Neuron (in vitro differentiated cells): Measurements from ENCODE around the gene SIM2.

Experiments used
- H2AFZ ChIP-seq: one replicate; pipeline ENCODE4 v1.6.1; 2013; ENCODE audit warnings: low read depth, mild to moderate bottlenecking, inconsistent platforms, low read length, moderate library complexity
- H3K27me3 ChIP-seq: one replicate; pipeline ENCODE4 v1.6.1; 2013; ENCODE audit warnings: low read length; ENCODE audit not compliant: insufficient read depth
- H3K36me3 ChIP-seq: one replicate; pipeline ENCODE4 v1.6.1; 2013; ENCODE audit warnings: low read length; ENCODE audit not compliant: insufficient read depth
- H3K4me1 ChIP-seq: one replicate; pipeline ENCODE4 v1.6.1; 2013; ENCODE audit warnings: low read length; ENCODE audit not compliant: insufficient read depth
- H3K4me3 ChIP-seq: 2 replicates; pipeline ENCODE4 v1.5.1; 2013; ENCODE audit warnings: mild to moderate bottlenecking, low read length, moderate library complexity
- H3K9me3 ChIP-seq: one replicate; pipeline ENCODE4 v1.6.1; 2013; ENCODE audit warnings: low read length

The SIM2 gene

GRCh38 chr21:36747815-36748383 is 49.0 kb downstream of the SIM2 start:
- H3K4me3 ChIP-seq, result no peak overlapping the region
- H3K36me3 ChIP-seq, result no peaks in the 10 kb centered on the region
- no peak overlapping the region for H2AFZ ChIP-seq
- H3K9me3 ChIP-seq, result no peaks in the 10 kb centered on the region
- H3K27me3 ChIP-seq, result no peaks in the 10 kb centered on the region
- H3K4me1 ChIP-seq, result peaks cover 25% of the 10 kb centered on the region

- H3K36me3 ChIP-seq, result no peaks in the 10 kb centered on the region
- H2AFZ ChIP-seq, result peak overlapping the region; percentile 57
- H3K9me3 ChIP-seq, result no peaks in the 10 kb centered on the region
- H3K4me1 ChIP-seq, result peaks cover 25% of the 10 kb centered on the region
- no peaks in the 10 kb centered on the region for H3K27me3 ChIP-seq
- H3K4me3 ChIP-seq, result peak overlapping the region; percentile 11
These were observed 51.1 kb downstream of the SIM2 start for GRCh38 chr21:36749935-36750575.

- H3K27me3 ChIP-seq, result no peaks in the 10 kb centered on the region
- no peaks in the 10 kb centered on the region for H3K9me3 ChIP-seq
- no peaks in the 10 kb centered on the region for H3K36me3 ChIP-seq
- peaks cover 25% of the 10 kb centered on the region for H3K4me1 ChIP-seq
- H2AFZ ChIP-seq, result peak overlapping the region; percentile 57
- peak overlapping the region; percentile 11 for H3K4me3 ChIP-seq
These were observed 51.7 kb downstream of the SIM2 start for GRCh38 chr21:36750576-36750959.

GRCh38 chr21:36751383-36751782 is 52.5 kb downstream of the SIM2 start:
- H3K9me3 ChIP-seq, result no peaks in the 10 kb centered on the region
- no peak overlapping the region for H2AFZ ChIP-seq
- H3K36me3 ChIP-seq, result no peaks in the 10 kb centered on the region
- H3K4me3 ChIP-seq, result no peak overlapping the region
- H3K4me1 ChIP-seq, result peaks cover 25% of the 10 kb centered on the region
- no peaks in the 10 kb centered on the region for H3K27me3 ChIP-seq

- Histone ChIP-seq H3K4me3 (no peak overlapping the region), H3K27me3 (no peaks in the 10 kb centered on the region), H2AFZ (no peak overlapping the region), H3K4me1 (peaks cover 37% of the 10 kb centered on the region), H3K9me3 (no peaks in the 10 kb centered on the region), H3K36me3 (no peaks in the 10 kb centered on the region)
These were observed 54.6 kb downstream of the SIM2 start for GRCh38 chr21:36753556-36753955.

- no peaks in the 10 kb centered on the region for H3K9me3 ChIP-seq
- H3K36me3 ChIP-seq, result no peaks in the 10 kb centered on the region
- H3K4me3 ChIP-seq, result no peak overlapping the region
- H2AFZ ChIP-seq, result no peak overlapping the region
- no peaks in the 10 kb centered on the region for H3K27me3 ChIP-seq
- H3K4me1 ChIP-seq, result peaks cover 34% of the 10 kb centered on the region
These were observed 55.5 kb downstream of the SIM2 start for GRCh38 chr21:36754241-36754898.

GRCh38 chr21:36756527-36756926 is 57.6 kb downstream of the SIM2 start:
- no peak overlapping the region for H3K4me3 ChIP-seq
- no peaks in the 10 kb centered on the region for H3K9me3 ChIP-seq
- H2AFZ ChIP-seq, result no peak overlapping the region
- no peaks in the 10 kb centered on the region for H3K27me3 ChIP-seq
- H3K4me1 ChIP-seq, result peaks cover 12% of the 10 kb centered on the region
- H3K36me3 ChIP-seq, result no peaks in the 10 kb centered on the region

- no peaks in the 10 kb centered on the region for H3K36me3 ChIP-seq
- H3K4me1 ChIP-seq, result peaks cover 12% of the 10 kb centered on the region
- H3K27me3 ChIP-seq, result no peaks in the 10 kb centered on the region
- H3K4me3 ChIP-seq, result no peak overlapping the region
- no peaks in the 10 kb centered on the region for H3K9me3 ChIP-seq
- no peak overlapping the region for H2AFZ ChIP-seq
These were observed 58.3 kb downstream of the SIM2 start for GRCh38 chr21:36757196-36757595.

GRCh38 chr21:36759348-36760083 is 60.6 kb downstream of the SIM2 start:
- H3K36me3 ChIP-seq, result no peaks in the 10 kb centered on the region
- no peak overlapping the region for H2AFZ ChIP-seq
- H3K27me3 ChIP-seq, result no peaks in the 10 kb centered on the region

GRCh38 chr21:36761685-36762084 is 62.8 kb downstream of the SIM2 start:
- peaks cover 11% of the 10 kb centered on the region for H3K4me1 ChIP-seq
- H3K27me3 ChIP-seq, result no peaks in the 10 kb centered on the region
- H2AFZ ChIP-seq, result no peak overlapping the region

More at GRCh38 chr21:36759348-36760083, 60.6 kb downstream of the SIM2 start:
- H3K4me3 ChIP-seq, result no peak overlapping the region
- H3K9me3 ChIP-seq, result no peaks in the 10 kb centered on the region
- H3K4me1 ChIP-seq, result peaks cover 12% of the 10 kb centered on the region

GRCh38 chr21:36762642-36763041 is 63.7 kb downstream of the SIM2 start:
- Histone ChIP-seq H2AFZ (no peak overlapping the region), H3K9me3 (no peaks in the 10 kb centered on the region), H3K4me3 (no peak overlapping the region), H3K36me3 (no peaks in the 10 kb centered on the region), H3K27me3 (no peaks in the 10 kb centered on the region), H3K4me1 (peaks cover 2% of the 10 kb centered on the region)

More at GRCh38 chr21:36761685-36762084, 62.8 kb downstream of the SIM2 start:
- no peaks in the 10 kb centered on the region for H3K36me3 ChIP-seq
- H3K4me3 ChIP-seq, result no peak overlapping the region
- H3K9me3 ChIP-seq, result no peaks in the 10 kb centered on the region

GRCh38 chr21:36763305-36763704 is 64.4 kb downstream of the SIM2 start:
- H2AFZ ChIP-seq, result no peak overlapping the region
- H3K36me3 ChIP-seq, result no peaks in the 10 kb centered on the region
- H3K9me3 ChIP-seq, result no peaks in the 10 kb centered on the region
- peaks cover 2% of the 10 kb centered on the region for H3K4me1 ChIP-seq
- H3K27me3 ChIP-seq, result no peaks in the 10 kb centered on the region
- H3K4me3 ChIP-seq, result no peak overlapping the region

GRCh38 chr21:36765229-36765628 is 66.3 kb downstream of the SIM2 start:
- Histone ChIP-seq H3K4me3 (no peak overlapping the region), H3K9me3 (no peaks in the 10 kb centered on the region), H2AFZ (no peak overlapping the region), H3K36me3 (no peaks in the 10 kb centered on the region), H3K4me1 (peaks cover 17% of the 10 kb centered on the region), H3K27me3 (no peaks in the 10 kb centered on the region)
